HG03097 (cell line): Measurements from ENCODE around the gene FANCG.
A peak's percentile ranks its signal among the peaks of the same experiment; 100 is the strongest.

ENCODE experiments used
- ATAC-seq: cut with Tn5 transposase; IDR thresholded peaks from one replicate; pipeline ENCODE4 v1.9.1; 2021; ENCODE audit not compliant: unreplicated experiment, low FRiP score

The FANCG gene

DNA sequence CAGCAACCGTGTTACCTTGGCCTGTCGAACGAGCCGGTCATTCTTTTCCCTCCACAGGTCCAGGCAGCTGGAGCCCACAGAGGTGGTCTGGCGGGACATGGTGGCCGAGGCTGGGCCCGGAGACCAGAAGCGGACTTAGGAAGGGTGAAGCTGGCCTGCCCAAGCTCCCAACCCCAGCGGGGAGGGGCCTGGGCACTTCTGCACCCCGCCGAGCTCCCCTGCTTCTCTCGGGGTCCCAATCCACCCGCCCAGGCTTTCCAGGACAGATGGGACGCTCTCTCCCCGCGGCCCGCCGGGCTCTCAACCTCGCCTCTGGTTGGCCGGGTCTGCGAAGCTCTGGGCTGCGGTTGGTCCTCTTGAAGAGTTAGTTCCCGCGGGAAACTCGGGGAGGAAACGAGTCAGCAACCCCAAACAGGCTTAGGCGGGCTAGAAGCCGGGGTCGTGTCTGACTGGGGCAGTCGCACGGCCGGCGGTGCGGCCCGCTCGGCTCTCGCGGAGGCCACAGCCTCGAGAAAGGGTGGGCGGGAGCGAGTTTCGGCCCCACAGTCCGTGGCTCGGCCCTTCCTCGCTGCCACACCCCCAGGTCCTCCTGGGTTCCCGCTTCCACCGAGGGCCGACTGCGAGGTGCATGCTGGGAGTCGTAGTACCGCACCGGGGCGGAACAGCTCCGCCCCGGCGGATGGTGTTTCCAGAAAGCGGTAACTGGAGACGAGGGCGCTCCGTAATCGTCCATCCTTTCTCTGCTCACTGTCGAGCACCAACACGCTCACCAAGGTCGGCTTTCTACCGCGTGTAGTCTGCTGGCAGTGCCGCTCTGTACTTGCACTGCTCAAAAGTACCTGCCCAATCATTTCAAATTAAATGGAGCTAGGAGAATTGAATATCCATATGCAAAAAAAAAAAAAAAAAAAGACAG, at the start of gene FANCG:
Gene FANCG (minus strand): TSS at position 517 of the 916 bp plus-strand sequence. CDS start 418 bp downstream, at position 99.
- ATAC-seq: peak; percentile 75

DNA sequence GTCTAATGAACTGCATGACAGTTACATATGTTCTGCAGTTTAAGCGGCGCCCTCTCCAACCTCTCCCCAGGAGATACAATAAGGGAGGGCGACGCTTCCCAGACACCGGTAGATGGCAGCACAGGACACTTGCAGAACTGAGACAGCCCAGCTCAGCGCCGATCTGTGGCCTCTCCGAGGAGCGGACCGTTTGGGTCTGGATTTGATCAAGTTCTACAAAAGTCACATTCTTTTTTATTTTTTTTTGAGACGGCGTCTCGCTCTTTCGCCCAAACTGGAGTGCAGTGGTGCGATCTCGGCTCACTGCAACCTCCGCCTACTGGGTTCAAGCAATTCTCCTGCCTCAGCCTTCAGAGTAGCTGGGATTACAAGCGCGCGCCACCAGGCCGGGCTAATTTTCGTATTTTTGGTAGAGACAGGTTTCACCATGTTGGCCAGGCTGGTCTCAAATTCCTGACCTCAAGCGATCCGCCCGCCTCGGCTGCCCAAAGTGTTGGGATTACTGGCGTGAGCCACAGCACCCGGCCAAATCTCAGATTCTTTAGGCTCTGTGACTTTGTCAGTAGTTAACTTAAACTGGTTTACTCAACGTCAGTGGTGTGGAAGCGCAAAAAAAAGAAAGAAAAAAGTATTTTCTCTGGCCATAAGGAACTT, 37.3 kb upstream of the FANCG start:
- ATAC-seq: peak; percentile 43

DNA sequence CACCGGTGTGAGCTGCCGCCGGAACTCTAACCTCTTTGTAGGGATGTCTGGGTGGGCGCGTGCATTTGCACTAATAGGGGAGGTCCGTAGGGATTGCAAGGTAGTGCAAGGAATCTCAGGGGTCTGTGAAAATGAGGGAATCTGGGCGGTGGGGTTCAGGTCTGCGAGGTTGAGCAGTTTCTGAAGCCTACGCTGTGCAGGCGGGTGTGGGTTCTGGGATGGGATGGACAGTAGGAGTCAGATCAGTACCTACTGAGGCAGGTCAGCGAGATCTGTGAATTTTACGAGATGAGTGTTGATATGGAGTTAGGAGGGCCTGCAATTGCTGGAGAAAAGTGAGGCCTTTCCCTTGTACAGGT, 36.8 kb upstream of the FANCG start:
- ATAC-seq: no peak

DNA sequence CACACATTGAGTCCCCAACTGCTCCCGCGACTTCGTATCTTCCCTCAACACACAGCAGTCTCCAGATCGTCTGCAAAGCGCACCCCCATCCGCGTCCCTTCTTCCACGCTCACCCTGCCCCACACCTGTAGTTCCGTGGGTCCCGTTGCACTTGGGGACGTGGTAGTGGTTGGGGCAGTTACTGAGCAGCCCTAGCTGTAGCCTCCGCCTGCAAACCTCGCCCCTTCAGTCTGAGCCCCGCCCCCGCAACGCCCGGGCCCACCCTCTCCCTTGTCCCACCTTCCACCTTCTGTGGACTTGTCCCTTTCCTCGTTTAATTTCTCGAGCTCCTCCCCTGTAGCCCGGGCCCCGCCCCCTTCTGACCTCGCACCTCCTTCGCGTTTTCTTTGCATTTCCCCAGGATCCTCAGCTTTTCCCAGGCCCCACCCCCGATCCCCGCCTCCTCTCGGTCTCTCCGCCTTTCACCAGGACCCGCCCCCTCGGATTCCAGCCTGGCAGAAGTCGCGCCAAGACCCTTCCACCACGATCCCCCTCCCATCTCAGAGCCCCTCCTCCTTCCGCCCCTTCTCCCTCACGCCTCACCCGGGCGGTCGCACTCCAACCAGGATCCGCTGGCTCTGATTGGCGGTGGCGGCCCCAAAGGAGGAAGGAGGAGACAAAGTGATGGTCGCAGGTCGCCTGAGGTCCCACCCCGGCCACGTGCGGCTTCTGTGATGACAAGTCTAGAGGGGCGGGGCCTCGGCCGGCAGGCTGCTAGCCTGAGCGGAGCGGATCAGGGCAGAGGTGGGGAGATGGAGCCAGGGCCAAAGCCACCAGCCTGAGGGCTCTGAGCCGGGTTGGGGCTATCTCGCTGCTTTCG, 36.2 kb upstream of the FANCG start, which contains the start of gene ATOSB:
Gene ATOSB (minus strand): TSS at position 183 of the 859 bp plus-strand sequence. CDS start 7,588 bp downstream, outside the sequence.
- ATAC-seq: peak; percentile 46

DNA sequence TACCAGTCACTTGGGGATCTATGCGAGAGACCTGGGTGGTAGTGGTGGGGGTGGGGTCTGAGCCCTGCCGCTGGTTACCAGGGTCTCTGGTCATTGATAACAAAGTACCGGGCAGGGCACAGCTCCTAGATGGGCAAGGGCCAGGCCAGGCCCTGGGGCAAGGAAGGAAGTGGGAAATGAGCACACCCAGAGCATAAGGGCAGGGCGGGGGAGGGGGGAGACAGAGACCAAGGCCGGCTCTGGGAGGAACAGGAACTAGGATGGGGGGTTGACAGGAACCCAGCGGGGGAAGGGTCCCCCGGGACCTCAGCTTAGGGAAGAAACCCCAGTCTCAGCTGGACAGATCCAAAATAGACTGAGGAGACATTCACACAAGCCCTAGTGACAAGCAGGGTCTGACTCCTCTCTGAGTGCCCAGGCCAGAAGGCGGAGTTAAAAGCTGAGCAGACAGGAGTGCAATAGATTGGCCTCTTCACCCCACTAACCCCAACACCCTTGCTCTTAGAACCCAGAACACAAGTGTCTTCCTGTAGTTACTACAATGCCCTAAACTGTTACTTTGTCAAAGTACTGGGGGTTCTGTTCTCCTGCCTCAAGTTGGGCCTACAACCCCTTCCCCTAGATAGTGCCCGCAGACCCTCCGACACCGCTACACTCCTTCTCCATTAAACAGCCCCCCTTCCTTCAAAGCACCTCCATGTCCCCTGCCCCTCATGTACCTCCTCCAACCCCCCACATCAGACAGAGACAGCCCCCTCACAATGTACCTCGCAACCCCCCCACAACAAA, 35.3 kb upstream of the FANCG start:
- no peak for ATAC-seq

DNA sequence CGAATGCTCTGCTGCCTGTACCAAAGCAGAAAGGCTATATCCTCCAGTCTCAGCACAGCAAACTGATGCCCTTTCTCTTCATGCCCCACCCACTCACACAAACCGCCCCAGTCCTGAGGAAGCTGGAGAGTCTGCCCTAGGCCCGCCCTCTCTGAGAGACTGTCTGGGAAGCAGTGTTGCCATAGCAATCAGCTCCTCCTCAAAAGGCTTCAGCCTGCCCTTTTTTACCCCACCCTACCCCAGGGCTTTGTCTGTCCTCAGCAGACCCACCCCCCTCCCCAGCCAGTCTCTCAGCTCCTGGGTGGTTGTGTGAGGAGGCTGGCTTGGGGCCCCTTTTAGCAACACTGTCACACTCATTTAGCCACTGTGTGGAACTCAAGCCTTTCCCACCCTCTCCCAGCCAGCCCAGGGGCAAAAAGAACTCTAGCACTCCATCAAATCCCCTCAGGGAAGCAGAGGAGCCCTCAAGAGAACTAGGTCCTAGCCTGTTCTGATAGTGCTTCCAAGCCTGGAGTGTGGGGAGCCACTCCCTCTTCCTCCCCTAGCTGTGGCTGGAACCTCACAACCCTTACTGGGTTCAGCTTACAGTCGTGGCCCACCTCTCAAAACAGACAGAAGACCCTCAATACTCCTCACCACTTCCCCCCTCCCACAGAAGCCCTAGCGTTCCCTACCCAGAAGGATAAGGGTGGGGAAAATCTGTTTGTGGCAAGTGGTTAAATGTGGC, 34.5 kb upstream of the FANCG start:
- ATAC-seq: no peak

DNA sequence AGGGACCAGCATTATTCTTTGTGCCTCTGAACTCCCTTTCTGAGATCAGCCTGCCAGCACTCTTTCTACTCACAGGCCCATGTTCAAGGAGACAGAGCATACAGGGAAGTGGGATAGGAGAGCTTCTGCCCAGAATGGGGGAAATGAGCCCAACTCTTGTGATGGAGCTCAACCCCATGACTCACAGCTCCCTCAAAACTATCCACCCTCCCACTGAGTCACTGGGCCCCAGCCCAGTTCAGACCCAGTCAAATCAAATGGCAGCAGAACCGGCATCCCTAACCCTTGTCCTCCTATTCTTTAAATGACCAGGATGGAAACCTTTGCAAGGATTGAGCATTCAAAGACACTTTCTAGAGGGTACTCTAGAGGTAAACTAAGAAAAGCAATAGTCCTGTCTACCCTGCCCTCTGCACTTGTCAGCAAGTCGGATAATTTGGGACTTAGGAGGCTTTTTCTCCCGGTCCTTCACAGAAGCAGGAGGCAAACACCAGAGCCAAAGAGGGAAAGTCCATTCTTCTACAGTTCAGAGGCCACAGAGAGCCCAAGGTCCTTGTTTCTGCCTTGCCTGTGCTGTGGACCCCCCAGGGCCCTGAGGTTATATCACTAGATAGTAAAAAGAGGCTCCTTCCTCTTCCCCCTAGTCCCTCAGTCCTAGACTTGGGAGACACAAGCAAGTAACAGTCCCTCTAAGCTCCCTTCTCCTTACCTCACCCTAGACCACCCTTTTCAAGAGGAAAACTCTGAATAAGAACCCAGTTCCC, 32.7 kb upstream of the FANCG start:
- no peak for ATAC-seq

DNA sequence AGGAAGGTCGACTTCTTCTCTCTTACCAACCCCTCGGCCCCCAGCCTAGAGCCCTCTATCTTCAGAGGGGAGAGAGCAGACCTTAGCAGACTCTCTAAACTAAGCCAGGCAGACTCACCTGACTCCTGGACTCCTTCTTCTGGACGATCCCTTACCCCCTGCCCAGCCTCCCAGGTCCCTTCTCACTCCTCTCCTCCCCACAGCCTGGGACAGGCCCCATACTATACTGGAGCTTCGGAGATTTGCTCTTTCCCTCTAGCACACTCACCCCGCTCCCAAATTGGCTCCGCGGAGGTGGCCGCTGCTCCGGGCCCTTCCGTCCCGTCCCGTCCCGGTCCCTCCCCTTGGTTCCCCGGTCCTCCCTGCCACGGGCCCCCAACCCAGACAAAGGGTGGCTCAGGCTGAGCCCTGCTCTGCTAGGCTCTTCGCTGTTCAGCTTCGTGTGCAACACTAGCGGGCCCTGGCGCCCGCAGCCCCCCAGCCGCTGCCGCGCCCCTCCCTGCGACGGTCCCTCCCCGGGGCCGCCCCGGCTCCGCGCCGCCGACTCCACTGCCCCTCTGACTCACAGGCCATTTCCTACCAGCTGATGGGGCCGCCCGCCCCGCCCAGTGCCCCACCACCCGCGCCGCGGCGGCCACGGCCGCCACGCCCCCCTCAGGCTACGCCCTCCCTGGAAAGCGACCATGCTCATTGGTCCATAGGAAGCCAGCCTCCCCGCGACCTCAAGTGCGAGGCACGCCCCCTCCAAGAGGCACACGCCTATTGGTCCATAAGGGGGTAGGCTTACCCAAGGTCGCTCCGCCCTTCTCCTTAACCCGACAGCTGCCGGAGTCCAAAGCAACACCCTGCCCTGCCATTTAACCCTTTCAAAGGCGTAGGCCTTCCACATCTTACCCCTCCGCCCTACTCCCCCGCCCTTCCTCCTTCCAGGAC, 31.5 kb upstream of the FANCG start:
- ATAC-seq: peak; percentile 63

DNA sequence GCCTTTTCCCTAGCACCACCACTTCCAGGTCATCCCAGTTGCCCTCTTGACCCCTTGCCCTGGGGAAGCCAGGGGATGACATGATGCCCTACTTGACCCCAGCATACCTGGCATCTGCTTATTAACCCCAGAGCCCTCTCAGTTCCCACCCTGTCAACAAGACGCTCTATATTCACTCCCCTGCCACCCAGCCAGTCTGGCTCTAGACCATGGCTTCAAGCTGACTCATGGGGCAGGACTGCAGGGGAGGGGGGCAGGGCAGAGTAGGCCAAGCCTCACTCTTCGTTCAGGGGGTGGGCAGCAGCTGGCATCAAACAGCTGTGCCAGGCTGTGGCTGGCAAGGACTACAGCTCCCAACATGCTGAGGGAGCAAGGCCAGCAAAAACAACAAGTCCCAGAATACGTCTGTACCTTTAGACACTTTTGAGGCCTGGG, 30.6 kb upstream of the FANCG start:
- no peak for ATAC-seq

DNA sequence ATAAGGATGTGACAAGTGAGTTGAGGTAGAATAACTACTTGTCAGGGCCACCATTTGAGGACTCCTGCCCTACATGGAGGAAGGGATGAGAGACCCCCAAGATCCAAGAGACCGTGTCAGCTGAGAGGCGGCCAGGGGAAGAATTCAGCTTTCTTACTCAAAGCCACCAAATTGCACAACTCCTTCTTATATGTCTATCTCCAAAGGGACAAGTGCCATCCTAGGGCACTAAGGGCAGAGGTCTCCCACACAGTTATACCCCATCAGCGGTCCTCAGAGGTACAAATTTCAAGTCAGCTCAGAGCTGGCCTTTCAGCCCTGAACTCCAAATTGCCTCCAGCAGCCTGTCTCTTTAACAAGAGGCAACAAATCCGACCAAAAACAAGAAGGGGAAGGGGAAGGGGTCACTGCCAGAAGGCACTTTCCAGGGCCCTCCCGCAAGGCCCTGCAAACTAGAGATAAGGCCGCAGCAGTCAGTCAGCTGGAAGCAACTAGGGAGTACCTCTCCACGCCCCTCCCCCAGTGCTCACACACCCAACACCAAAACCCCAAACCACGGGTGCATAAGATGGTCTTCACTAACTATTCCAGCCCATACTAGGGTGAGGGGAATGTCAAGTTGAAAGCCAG, 29.3 kb upstream of the FANCG start:
- ATAC-seq: no peak

DNA sequence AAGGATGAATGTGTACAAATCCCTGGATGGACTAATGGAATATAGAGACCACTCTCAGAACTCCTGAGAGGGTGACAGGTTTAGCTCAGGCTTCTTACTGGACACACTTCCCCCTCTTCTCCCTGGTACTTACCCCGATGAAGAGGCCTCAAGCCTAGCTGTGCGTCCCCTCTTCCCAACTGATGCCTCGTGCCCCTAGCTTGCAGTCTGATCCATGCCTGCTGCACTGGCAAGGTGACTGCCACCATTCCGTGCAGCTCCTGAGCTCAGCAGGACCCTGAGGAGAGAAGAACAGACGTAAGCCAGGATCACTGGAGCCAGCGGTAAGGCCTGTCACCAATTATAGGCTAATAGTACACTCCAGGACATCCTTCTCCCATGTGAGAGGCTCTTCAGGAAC, 28.7 kb upstream of the FANCG start:
- no peak for ATAC-seq

DNA sequence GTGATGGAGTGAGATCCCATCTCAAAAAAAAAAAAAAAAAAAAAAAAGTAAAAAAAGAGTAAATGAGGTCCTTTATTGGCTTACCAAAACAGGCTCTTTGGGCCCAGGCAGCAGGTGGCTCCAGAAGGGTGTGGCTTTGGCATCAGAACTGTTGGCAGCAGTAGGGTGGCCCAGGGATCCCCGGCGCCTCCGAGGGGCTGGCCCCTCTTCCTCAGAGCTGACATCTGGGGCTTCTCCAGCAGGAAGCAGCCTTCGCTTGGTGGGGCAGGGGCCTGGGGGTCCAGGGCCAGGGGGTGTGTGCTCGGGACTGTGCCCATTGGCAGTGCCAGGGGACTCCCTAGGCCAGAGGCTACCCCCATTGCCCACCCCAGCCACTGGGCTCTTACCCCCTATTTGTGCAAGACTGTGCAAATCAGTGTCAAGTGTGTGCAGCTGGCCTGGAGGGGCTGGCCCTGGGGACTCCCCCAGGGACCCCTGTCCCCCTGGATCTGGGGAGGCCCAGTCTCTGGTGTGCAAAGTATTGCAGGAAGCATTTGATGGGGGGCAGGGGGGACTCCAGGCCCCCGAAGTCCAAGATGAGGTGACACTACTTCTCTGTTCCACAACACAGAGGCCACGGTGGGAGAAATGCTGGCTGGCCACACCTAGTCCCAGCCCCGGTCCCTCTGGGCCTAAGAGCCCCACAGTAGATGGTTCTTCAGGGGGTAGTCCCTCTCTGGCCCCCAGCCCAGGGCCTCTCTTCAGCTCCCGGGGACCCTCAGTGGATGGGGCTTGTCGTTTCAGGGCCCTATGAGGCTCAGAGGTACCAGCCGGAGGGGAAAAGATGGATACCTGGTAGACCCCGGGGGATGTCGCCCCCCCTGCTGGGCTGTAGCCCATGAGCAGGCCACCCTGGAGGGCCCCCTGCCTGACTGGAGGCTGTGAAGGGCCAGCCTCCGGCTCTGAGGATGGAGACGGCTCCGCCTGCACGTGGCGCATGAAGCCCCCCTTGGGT, 27.9 kb upstream of the FANCG start:
- ATAC-seq: no peak

DNA sequence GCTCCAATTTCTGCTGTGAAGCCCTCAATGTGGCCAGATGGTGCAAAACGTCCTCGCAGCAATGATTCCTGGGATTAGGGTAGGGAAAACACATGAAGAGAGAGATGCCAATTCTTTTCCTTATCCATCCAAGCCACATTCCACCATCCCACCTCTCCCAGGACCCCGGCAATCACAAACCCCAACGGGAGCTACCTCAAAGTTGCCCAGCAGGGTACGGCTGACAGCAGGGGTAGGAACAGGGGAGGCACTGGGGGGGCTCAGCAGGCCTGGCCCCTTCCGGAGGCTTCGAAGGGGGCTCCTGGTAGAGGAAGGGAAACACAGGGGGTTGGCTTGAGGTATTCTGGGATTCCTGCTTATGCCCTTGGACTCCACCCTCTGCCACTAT, 26.6 kb upstream of the FANCG start:
- ATAC-seq: no peak

DNA sequence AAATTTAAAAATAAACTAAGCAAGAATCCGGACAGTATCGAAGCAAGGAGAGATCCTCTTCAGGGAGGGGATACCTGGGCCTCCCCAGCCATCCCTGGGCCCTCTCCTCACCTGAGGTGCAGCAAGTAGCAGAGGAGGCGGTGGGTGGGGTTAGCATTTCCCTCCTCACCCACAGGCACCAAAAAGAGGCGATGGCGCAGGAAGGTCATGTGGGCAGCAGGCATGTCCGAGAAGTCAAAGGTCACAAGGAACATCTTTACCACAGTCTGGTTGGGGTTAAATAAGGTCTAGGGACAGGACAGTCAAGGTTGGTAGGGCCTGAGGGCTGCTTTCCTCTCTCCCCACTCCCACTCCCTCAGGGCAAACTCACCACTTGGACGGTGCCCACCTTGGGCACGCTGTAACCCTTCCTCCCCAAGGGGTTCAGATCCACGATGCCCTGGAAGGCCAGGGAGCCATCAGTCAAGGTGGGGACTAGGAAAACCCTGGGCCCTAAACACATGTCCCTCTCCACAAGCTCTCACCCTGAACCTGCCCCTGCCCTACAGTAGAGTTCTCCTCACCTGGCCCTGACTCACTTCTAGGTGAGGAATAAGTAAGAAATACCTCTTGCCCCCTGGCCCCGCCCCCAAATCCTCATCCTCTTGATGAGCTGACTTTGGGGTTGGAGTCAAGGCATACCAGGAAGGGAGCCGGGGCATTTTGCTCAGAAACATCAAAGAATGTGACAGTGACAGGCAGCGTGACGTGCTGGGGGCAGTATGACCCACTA, 26.0 kb upstream of the FANCG start:
- ATAC-seq: no peak

DNA sequence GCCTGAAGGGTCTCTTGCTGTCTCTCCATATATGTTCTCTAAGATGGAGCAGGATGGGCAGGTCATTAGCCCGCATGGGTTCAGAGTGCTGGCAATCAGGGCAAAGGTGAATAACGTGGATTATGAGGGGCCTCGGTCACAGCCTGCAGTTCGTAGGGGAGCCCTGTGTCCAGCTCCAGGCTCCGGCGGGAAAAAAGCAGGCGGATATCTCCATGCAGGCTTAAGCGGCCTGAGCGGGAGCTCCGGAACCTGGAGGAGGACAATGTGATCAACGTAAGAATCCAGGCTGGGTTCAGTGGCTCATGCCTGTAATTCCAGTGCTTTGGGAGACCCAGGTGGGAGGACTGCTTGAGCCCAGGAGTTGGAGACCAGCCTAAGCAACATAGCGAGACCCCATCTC, 25.4 kb upstream of the FANCG start:
- ATAC-seq: no peak
